K562 (cell line): ENCODE data around the gene ARL3. TPM values are rescaled to one million over a fixed set of nuclear protein-coding genes. Genes with fewer than 3 reads are reported as not detected.

Source experiments
- ATAC-seq: fragments of 200-7000 bp; cut with Tn5 transposase; 3 replicates; pipeline ENCODE4 v1.9.1; 2020; ENCODE audit warnings: moderate library complexity
- BruUV-seq: library from RNA; stranded (reverse); fragments of 400-500 nt; replicated peaks from 2 replicates; lab custom pipeline; 2021; lab: Mats Ljungman, UMichigan
- CTCF ChIA-PET: fragments of 300-600 bp; formaldehyde crosslinking; extraction: SDS; loops from one replicate; lab custom pipeline; 2021; ENCODE audit warnings: low intra/inter-chr PET ratio; lab: Yijun Ruan, JAX
- POLR2A ChIA-PET: fragments of 300-600, 350-650 bp; sonication (Branson Sonifier 250); formaldehyde crosslinking; extraction: SDS; loops from one replicate; lab custom pipeline; 2021; ENCODE audit warnings: antibody characterized with exemption, inconsistent platforms; lab: Yijun Ruan, JAX
- DNase-seq, 4 experiments: peaks; one replicate each; pipeline versions ENCODE4 v3.0.0 to v3.0.0-alpha.2; 2011 to 2018; ENCODE audit warnings: low spot score in 3 of 4, mixed read lengths in 3 of 4; ENCODE audit errors: extremely low read depth in 1 of 4
- FAIRE-seq: peaks from 2 replicates; lab custom pipeline; 2011; peaks lifted over from hg19 to GRCh38; lab: Jason Lieb, UNC
- H2AFZ ChIP-seq: 2 replicates; pipeline ENCODE4 v1.6.0; 2011; ENCODE audit warnings: low read depth, low read length, control low read depth, inconsistent platforms
- H3K27ac ChIP-seq: fragments of 200-600 bp; 3 replicates; pipeline ENCODE4 v1.8.0; 2011; ENCODE audit warnings: low read depth, mild to moderate bottlenecking, control low read depth, inconsistent platforms, low read length, moderate library complexity, mixed read lengths; ENCODE audit errors: extremely low read depth
- H3K27me3 ChIP-seq, 2 experiments: fragments of 300-600 bp in 1 of 2; 2 replicates in 1 of 2; 3 replicates in 1 of 2; pipeline versions ENCODE4 v1.6.0 to v1.8.0; 2011; ENCODE audit warnings: inconsistent platforms in 2 of 2, low read length in 2 of 2, mild to moderate bottlenecking in 1 of 2, mixed read lengths in 1 of 2, moderate library complexity in 1 of 2; ENCODE audit not compliant: control insufficient read depth in 2 of 2, insufficient read depth in 2 of 2
- H3K36me3 ChIP-seq: fragments of 300-600 bp; 3 replicates; pipeline ENCODE4 v1.8.0; 2011; ENCODE audit warnings: mild to moderate bottlenecking, low read length, inconsistent platforms; ENCODE audit not compliant: control insufficient read depth, insufficient read depth
- H3K4me1 ChIP-seq, 2 experiments: fragments of 200-600 bp in 1 of 2; replicated peaks in 1 of 2; 2 replicates in 1 of 2; 3 replicates in 1 of 2; pipeline versions ENCODE4 v1.5.1 to v1.8.0; 2011; ENCODE audit warnings: inconsistent platforms in 2 of 2, low read length in 2 of 2, mild to moderate bottlenecking in 1 of 2, mixed read lengths in 1 of 2, moderate library complexity in 1 of 2; ENCODE audit not compliant: control insufficient read depth in 2 of 2, insufficient read depth in 2 of 2
- H3K4me2 ChIP-seq: 2 replicates; pipeline ENCODE4 v1.6.1; 2011; ENCODE audit warnings: low read length, control low read depth, inconsistent platforms, mixed read lengths; ENCODE audit not compliant: insufficient read depth
- H3K4me3 ChIP-seq: fragments of 200-600 bp; sonication (generic), shearing (Covaris generic); 2 replicates; pipeline ENCODE4 v1.5.1; 2016; ENCODE audit warnings: control low read depth, inconsistent platforms
- H3K79me2 ChIP-seq: fragments of 200-600 bp; 3 replicates; pipeline ENCODE4 v1.8.0; 2011; ENCODE audit warnings: low read length, inconsistent platforms; ENCODE audit not compliant: control insufficient read depth, insufficient read depth
- H3K9ac ChIP-seq, 2 experiments: 2 replicates each; pipeline versions ENCODE4 v1.6.0 to v1.6.1; 2011; ENCODE audit warnings: low read depth in 2 of 2, low read length in 2 of 2, control low read depth in 1 of 2, inconsistent platforms in 1 of 2, mild to moderate bottlenecking in 1 of 2, mixed read lengths in 1 of 2; ENCODE audit not compliant: insufficient read depth in 1 of 2
- H3K9me1 ChIP-seq: one replicate; pipeline ENCODE4 v1.6.0; 2011; ENCODE audit warnings: inconsistent platforms, mild to moderate bottlenecking, low read length, moderate library complexity; ENCODE audit not compliant: control insufficient read depth, insufficient read depth
- H3K9me3 ChIP-seq: replicated peaks from 2 replicates; pipeline ENCODE4 v1.5.1; 2011; ENCODE audit warnings: low read depth, low read length, inconsistent platforms; ENCODE audit not compliant: control insufficient read depth, insufficient read depth
- H4K20me1 ChIP-seq: replicated peaks from 2 replicates; pipeline ENCODE4 v1.6.1; 2011; ENCODE audit warnings: low read length, inconsistent platforms, mixed read lengths; ENCODE audit not compliant: control insufficient read depth, insufficient read depth
- BHLHE40 ChIP-seq: IDR thresholded peaks from 2 replicates; pipeline ENCODE4 v1.6.1; 2011; ENCODE audit warnings: low read length, improper control_type of control experiment
- CTCFL ChIP-seq: IDR thresholded peaks from 2 replicates; pipeline ENCODE4 v1.6.1; 2011; ENCODE audit warnings: borderline replicate concordance, low read depth, mild to moderate bottlenecking, moderate library complexity, low read length; ENCODE audit not compliant: insufficient read depth, poor library complexity, severe bottlenecking
- DPF2 ChIP-seq: fragments of 450-650 bp; IDR thresholded peaks from 2 replicates; pipeline ENCODE4 v1.6.1; 2016
- ETV5 ChIP-seq: sonication (generic); formaldehyde crosslinking; IDR thresholded peaks from 2 replicates; pipeline ENCODE4 v1.4.0; 2020; ENCODE audit warnings: low read depth, mild to moderate bottlenecking, missing genetic modification reagents
- HINFP ChIP-seq: fragments of 450-650 bp; conservative IDR thresholded peaks from 2 replicates; pipeline ENCODE4 v1.6.1; 2016; ENCODE audit warnings: missing genetic modification characterization, low read depth, mild to moderate bottlenecking, control low read depth, missing compliant biosample characterization
- HLTF ChIP-seq: fragments of 450-650 bp; IDR thresholded peaks from 2 replicates; pipeline ENCODE4 v1.6.1; 2016
- KDM1A ChIP-seq, 2 experiments: fragments of 450-650 bp; IDR thresholded peaks; 2 replicates each; pipeline ENCODE4 v1.6.1; 2016; ENCODE audit warnings: mild to moderate bottlenecking in 2 of 2
- TAF7 ChIP-seq: fragments of 450-650 bp; IDR thresholded peaks from 2 replicates; pipeline ENCODE4 v1.6.1; 2016; ENCODE audit warnings: missing genetic modification characterization, missing compliant biosample characterization
- TEAD1 ChIP-seq, 2 experiments: fragments of 450-650 bp in 1 of 2; sonication (generic) in 1 of 2; formaldehyde crosslinking; IDR thresholded peaks; 2 replicates each; pipeline versions ENCODE4 v1.4.0 to v1.8.0; 2020 to 2022; ENCODE audit warnings: mild to moderate bottlenecking in 2 of 2, missing genetic modification reagents in 1 of 2
- THRAP3 ChIP-seq: fragments of 450-650 bp; IDR thresholded peaks from 2 replicates; pipeline ENCODE4 v1.6.1; 2016; ENCODE audit warnings: mild to moderate bottlenecking, inconsistent platforms, borderline replicate concordance
- ZNF134 ChIP-seq: fragments of 250-450 bp; sonication (Bioruptor Pico); conservative IDR thresholded peaks from 2 replicates; pipeline ENCODE4 v1.4.0; 2020
- WGBS: fragments of 100-300 bp; shearing (Covaris generic); methylation state at CpG from one replicate; pipeline ENCODE4 v1.1.6; 2016; ENCODE audit warnings: low coverage, mixed read lengths; ENCODE audit not compliant: insufficient coverage; ENCODE audit errors: missing lambda C conversion rate; 5-methylcytosine and 5-hydroxymethylcytosine counted together
- in situ Hi-C: fragments of 300-500 bp; cut with MboI; formaldehyde crosslinking; loops from 4 replicates; pipeline ENCODE4 v1.15.0; 2018; ENCODE audit warnings: inconsistent platforms, mixed read lengths
- intact Hi-C: fragments of 100-400 bp; cut with micrococcal nuclease; formaldehyde crosslinking; loops from 2 replicates; pipeline ENCODE4 v1.14.2; 2022
- polyA plus RNA-seq, 8 experiments: library from polyadenylated mRNA; depleted of rRNA in 4 of 8; stranded (reverse) in 5 of 8; unstranded in 3 of 8; fragments of >200 nt; fragmentation: Nextera tagmentation in 2 of 8; fragmentation: Illumina TruSeq in 1 of 8; extraction: Ambion mirVana in 2 of 8; extraction: Trizol in 1 of 8; gene quantifications; 2 replicates each; pipeline versions ENCODE4 v1.2.1 to v1.2.3, GENCODE V29; 2011 to 2014; ENCODE audit warnings: inconsistent platforms in 1 of 8, missing spikeins in 1 of 8
- total RNA-seq, 7 experiments: library from RNA; depleted of rRNA in 6 of 7; stranded (reverse); fragments of >200 nt in 6 of 7; fragmentation: Illumina TruSeq in 2 of 7; extraction: Trizol in 2 of 7; gene quantifications; 2 replicates each; pipeline versions ENCODE4 v1.2.1 to v1.2.3, GENCODE V29; 2011 to 2021; ENCODE audit warnings: low replicate concordance in 1 of 7

ARL3 gene
- total and polyA plus RNA-seq, 9 of the 15 experiments (the other 6 are each of a cell fraction or from before 2014, with no cell fraction given) = 2.9 to 8.9 (median 4.8) TPM

- Histone ChIP-seq H3K4me1 (peaks cover 36 to 45% of the 10 kb centered on the region in 2 experiments), H3K79me2 (no peaks in the 10 kb centered on the region), H3K4me3 (no peak overlapping the region), H2AFZ (no peak overlapping the region), H3K9me1 (no peaks in the 10 kb centered on the region), H3K9ac (peak overlapping the region in 1 of 2 experiments; percentile 31; a peak in 1 of 4 replicates), H3K27ac (no peak overlapping the region), H3K4me2 (0 out of 2 replicates have a peak overlapping the region, but pooled peaks have one; percentile 65), H4K20me1 (no peaks in the 10 kb centered on the region), H3K9me3 (no peaks in the 10 kb centered on the region), H3K27me3 (no peaks in the 10 kb centered on the region), H3K36me3 (no peaks in the 10 kb centered on the region)
- BruUV-seq = no TSS peak
- FAIRE-seq (peak; percentile 59), ATAC-seq (peak; percentile 39), DNase-seq (peak in 1 of 4 experiments; percentile 43)
- TF ChIP-seq ZNF134 (CRISPR knock-in tag) = no peak
- TF ChIP-seq ETV5 (CRISPR knock-in tag) = no peak
- no peak for TF ChIP-seq DPF2
- TF ChIP-seq TAF7 = no peak
- ChIA-PET POLR2A (interaction anchor here (0.6 to 2.0 kb wide), 3 partner anchors 12 to 70 kb away, joined by 4 to 5 read pairs (median 4); no protein-coding TSS in a partner anchor), CTCF (no interaction called here)
- intact Hi-C loops (loop anchor here (5.0 kb wide), 1 partner anchor 38 kb away; the partner anchor contains the start of genes ARL3 and SFXN2), in situ Hi-C loops (no loop called here)
- 6% methylated on average over 2 of the region's 2 CpGs for WGBS
Observed at GRCh38 chr10:102674566-102674965, 39.6 kb downstream of the ARL3 start.

- H3K79me2 ChIP-seq = no peaks in the 10 kb centered on the region
- ATAC-seq (peak; percentile 75), FAIRE-seq (peak; percentile 89), DNase-seq (peak; percentile 78 to 80 (median 78))
- no peaks in the 10 kb centered on the region for H4K20me1 ChIP-seq
- H3K9ac ChIP-seq = peak overlapping the region in 1 of 2 experiments; percentile 31; a peak in 2 of 4 replicates
- no TSS peak for BruUV-seq
- H3K27me3 ChIP-seq = no peaks in the 10 kb centered on the region
- in situ Hi-C loops = no loop called here
- no peaks in the 10 kb centered on the region for H3K36me3 ChIP-seq
- H3K27ac ChIP-seq = no peak overlapping the region
- H3K9me3 ChIP-seq = no peaks in the 10 kb centered on the region
- peak overlapping the region; percentile 76 for H2AFZ ChIP-seq
- ChIA-PET POLR2A (interaction anchor here (0.6 to 2.0 kb wide), 4 partner anchors 11 to 41 kb away, joined by 4 to 5 read pairs (median 4); partner anchors contain the start of gene TRIM8), CTCF (no interaction called here)
- 4% methylated on average over 15 of the region's 19 CpGs for WGBS
- H3K4me2 ChIP-seq = peak overlapping the region; percentile 65
- H3K4me1 ChIP-seq = peaks cover 35 to 47% of the 10 kb centered on the region in 2 experiments
- peak overlapping the region; percentile 2; the same call in 1 of the 2 replicates for H3K4me3 ChIP-seq
- H3K9me1 ChIP-seq = no peaks in the 10 kb centered on the region
- intact Hi-C loops = loop anchor here (5.0 kb wide), 1 partner anchor 38 kb away; the partner anchor contains the start of genes ARL3 and SFXN2
- TF ChIP-seq TEAD1 (CRISPR knock-in tag; IDR thresholded peaks at IDR 0.05) (no peak), HINFP (tag) (no peak), KDM1A (IDR thresholded peaks at IDR 0.05) (0 out of 4 replicates have a peak, but pooled peaks of 1 of the 2 experiments have one; percentile 18), BHLHE40 (peak; percentile 35; the same call in 1 of the 2 replicates), CTCFL (no peak), THRAP3 (no peak), HLTF (no peak)
Observed at GRCh38 chr10:102673819-102674511, 40.2 kb downstream of the ARL3 start.
